NCI-H146 treated with DMSO at 0.1 percent for 48 hours (cell line): ENCODE results near the gene TOP1.

Experiments
- DNase-seq: peaks from one replicate; lab custom pipeline; 2025; ENCODE audit not compliant: unreplicated experiment; lab: John Stamatoyannopoulos, UW

The TOP1 gene

DNA sequence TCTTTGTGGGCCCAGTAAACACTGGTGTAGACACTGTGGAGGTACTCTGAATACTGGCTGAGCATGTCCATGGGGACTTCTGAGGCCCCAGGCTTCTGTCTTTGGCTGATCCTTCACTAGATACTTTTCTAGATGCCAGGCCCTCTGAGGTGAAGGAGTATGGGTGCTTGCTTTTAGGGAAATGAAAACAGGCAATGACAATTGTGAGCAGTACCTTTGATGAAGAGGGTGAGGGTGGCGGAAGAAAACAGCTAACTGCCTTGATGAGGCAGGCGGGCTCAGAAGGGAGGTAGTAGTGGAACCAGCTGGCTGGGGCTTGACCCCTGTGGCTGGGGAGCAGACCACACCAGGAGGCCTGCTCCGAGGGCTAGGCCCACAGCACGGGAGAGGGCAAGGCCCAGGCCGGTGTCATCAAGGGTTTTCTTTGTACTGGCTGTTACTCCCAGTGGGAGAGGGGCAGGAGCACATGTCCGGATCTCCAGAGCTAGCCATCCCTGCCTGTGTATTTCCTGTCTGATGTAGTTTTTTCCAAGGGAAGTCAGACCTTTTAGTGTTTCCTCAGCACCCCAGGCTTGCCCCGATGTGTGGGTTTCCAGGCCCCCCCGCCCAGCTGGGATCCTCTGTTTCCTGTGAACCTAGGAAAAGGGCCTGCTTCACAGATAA, 112.7 kb downstream of the TOP1 start:
- no peak for DNase-seq

DNA sequence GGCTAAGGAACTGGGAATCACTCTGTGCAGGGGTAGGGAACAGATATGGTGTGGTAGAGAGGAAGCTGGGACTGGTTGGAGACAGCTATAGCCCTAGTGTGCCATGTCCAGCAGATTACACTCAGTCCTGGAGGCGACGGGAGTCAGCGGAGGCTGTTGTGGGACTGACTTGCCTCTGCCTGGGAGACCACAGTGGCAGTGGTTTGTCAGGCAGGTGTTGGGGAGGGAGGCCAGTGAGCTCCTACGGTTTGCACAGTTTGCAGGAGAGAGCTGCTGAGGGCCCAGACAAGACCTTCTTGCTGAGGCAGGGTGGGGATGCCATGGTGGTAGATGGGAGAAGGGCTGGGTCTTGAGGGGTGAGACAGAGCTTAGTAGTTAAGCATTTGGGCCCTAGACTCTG, 113.6 kb downstream of the TOP1 start:
- DNase-seq: no peak

DNA sequence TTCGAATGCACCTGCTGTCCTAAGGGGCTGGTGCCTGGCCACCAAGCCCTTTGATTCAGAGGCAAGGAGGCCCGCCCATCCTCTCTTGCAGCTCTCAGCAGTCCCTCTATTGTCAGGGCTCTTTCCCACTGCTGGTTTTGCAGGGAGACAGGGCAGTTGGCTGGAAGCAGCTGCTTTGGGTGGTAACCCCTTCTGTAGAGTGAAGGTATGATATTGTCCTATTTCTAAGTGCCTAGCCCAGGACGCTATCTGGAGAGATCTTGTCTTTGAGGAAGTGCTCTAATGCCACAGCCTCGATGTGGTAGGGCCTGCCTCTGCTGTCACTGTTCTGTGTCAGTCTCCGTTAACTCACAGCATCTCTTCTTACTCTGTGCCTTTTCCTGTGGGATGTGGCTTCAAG, 114.3 kb downstream of the TOP1 start:
- DNase-seq: no peak

DNA sequence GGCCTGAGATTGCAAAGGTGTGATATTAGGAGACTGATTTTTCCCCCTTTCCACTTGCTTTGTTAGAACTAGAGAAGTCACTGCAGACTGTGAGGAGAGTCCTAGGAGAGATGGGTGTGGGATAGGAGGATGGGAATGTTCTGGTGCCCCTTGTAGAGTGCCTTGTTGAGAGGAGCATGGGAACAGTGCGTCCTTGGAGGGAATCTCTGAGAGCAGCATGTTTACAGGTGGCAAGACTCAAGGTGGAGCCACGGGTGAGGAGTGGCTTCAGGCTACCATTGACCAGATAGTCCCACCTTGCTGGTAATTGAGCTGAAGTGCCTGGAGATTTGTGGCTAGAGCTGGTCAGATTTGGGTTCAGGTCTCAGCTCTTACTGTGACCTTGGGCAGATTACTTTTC, 114.7 kb downstream of the TOP1 start:
- no peak for DNase-seq

DNA sequence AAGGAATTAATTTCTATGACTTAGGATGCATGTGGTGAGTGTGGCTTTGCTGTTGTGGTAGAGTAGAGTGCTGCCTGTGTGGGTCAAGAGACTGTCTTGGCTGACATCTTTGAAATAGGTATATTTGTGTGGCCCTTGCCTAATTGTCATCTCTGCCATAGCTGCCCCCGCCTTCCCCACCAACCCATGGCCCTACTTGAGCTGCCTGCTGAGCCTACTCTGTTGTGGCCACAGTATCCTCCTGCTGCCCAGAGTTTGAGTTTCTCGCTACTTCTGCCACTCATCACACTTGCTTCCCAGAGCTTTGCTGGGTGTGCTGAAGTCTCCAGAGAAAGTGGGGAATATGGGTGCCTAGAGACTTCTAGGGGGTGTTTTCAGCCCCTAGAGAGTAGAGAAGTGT, 116.7 kb downstream of the TOP1 start:
- DNase-seq: no peak

DNA sequence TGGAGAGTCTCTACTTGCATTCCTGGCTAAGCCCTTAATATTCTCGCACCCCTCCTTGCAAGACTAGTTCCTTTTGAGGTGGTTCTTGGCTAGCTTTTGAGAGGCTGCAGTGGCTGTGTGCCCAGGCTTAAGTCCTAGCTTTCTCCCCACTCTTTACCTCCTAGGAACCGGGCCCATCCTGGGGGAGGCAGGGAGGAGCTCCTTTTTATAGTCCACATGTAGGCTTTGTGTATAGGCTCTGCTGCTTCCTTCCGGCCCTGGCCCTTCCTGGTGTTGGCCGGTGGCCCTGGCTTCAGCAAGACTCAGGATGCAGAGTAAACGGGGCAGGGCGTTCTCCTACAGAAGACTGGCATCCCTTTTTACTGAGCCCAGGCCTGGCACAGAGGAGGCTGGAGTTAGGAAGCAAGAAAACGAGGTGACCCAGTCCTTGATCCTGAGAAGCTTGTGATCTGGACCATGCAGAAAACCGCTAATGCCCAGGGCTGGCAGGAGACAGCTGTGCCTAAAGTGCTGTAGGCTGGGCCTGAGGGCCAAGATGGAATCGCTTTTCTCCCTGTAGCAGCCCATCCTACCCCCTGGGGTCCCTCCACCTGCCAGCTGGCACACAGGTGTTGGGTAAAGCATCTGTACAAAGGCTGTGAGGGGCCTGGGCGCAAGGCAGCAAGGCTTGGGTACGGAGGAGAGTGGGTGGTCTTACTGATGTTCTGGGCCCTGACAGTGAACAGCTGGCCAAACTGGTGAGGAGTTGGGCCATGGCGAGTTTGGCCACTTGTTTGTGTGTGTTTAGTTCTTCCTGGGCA, 117.4 kb downstream of the TOP1 start:
- DNase-seq: no peak

DNA sequence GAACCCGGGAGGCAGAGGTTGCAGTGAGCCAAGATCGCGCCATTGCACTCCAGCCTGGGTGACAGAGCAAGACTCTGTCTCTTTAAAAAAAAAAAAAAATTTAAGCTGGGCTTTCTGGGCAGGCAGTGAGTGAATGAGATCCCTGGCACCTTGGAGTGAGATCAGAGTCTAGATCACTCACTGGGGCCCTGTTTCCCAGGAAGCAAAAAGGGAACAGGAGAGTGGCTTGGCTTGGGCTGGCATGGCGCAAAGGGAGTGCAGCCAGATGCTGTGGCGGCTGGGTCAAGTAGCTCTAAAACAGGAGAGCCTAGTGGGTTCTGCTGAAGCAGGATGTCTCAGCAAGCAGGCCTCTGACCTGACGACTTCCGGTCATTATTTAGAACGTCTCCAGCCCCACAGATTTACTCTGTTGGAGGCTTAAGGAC, 119.2 kb downstream of the TOP1 start:
- no peak for DNase-seq

DNA sequence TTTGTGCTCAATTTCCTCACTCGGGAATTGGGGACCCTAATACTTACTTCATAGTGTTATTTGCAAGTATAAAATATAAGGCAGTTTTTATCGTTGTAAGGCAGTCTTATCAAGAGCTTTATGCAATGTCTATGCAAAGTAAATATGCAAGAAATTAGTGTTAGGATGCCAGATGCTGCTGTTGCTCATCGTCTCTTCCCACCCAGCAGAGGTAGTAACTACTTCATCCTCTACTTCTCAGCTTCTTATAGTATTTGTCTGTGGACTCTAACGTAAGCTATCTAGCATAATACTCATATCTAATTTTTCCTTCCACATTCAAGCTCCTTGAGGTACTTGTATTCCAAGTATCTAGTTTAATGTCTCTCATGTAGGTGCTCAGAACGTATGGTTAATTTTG, 120.3 kb downstream of the TOP1 start:
- DNase-seq: no peak

DNA sequence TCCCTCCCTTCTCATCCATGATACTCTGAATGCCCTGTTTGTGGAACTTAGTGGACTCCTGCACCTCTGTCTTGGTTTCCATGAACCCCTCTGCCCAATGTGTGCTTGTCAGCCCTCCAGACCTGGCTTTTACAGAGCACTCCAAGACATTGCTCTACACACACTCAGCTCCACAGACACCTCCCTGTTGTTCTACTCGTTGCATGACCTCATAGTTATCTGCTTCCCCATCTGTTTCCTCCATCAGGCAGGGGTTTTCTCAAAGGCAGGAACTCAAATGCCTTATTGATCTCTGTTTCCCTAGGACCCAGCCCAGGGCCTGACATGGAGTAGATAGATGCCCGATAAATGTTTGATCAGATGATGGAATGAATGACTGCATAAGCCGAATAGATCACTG, 122.0 kb downstream of the TOP1 start:
- DNase-seq: no peak

DNA sequence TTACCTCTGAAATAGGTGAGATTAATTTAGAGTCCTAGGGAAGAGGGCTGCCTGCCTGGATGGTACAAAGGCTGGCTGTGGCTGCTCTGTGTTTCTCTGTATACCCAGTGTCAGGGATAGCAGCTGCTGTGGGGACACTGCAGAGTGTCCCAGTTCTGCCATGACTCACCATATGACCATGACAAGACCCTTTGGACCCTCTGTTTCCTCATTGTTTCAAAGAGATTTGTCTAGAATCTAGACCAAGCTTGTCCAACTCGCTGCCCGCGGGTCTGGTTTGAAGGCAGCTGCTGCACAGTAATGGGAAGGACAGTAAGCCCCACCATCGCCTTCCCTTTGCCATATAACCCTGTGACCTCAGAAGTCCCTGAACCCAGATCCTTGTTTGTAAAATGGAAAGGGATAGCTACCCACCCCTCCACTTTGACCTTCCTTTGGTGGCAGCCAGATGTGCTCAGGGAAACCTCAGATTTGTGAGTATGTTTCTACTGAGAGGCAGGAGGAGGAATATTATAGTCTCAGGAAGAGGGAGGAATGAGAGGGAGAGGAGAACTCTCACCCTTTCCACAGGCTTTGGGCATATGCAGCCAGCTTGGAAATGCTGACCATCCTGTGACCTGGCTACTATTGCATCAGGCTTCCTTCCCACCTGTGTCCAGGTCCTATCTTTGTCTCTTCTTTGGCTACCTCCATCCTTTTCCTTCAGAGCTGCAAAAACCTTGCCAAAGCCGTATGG, 122.7 kb downstream of the TOP1 start:
- DNase-seq: no peak

DNA sequence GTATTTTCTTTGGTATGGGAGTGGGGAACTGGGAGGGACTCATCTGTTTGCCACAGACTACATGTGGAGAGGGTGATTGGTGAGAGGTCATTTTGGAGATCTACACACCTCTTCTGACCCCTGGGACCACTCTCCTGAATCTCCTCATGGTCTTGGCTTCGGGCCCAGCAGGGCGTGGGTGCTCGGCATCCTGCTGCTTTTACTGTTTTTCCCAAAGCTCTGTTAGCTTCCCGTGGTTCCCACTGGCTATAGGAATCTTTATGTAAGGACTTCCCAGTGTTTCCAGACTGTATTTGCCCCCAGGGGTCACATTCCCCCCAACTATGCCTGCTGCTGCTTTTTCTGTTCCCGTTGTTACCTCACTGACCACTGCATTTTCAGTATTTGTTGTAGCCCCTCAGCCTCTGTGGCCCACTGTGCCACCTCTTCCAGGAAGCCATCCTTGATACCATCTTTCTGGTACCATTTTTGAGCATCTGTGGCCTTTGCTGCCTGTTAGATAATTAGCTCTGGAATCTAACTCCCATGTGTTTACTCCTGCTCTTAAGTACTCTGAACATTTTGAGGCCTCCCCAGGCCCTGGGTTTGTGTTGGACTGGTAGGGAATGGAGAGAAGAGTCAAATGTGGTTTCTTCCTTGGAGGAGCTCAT, 123.6 kb downstream of the TOP1 start:
- DNase-seq: no peak

DNA sequence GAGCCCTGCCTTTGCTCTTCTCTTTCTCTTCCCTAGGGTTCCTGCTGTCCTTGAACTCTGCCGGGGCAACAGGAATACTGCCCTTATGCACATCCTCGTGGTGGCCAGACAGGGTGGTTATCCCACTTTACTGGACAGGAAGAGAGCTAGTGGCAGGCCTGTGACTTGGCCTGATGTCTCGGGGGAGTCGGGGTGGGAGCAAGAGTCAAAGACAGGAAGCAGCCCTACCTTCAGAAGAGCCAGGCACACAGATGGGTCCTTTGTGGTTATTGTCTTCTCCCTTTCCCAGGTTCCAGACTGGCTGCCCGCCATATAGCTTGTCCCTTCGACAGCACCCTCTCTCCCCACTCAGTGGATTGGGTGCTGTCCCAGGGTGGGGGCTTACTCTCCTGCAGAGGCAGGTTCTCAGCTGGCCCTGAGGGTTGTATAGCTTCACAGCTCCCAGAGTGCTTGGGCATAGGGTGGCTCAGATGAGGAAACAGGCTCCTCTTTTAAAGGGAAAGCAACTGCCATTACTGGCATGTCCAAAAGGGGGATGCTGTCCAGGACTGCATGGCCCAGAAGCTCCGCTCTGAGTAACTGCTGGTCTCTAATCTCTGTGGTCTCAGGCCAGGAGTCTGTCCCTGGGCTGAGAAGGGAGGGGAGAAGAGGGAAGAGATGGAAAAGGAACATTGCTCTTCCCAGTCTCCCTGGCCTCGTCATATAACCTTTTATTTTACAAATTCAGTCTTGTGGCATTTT, 126.0 kb downstream of the TOP1 start:
- DNase-seq: no peak

DNA sequence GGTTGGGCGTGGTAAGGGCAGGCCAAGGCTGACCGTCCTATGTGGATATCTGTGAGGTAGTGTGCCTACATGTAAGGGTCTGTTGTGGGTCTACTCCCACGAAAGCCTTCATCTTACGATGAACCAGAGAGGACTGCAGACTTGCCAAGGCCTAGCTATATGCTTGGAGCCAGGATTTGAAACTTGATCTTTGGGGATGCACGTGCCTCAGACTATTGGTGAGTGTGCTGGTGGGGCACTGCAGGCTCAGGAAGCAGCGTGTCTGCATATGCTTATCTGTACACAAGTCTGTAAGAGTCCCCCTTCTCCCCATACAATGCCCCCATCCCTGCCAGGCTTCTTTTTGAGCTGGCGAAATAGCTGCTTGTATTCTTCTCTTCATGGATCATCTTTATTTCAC, 126.6 kb downstream of the TOP1 start:
- no peak for DNase-seq

DNA sequence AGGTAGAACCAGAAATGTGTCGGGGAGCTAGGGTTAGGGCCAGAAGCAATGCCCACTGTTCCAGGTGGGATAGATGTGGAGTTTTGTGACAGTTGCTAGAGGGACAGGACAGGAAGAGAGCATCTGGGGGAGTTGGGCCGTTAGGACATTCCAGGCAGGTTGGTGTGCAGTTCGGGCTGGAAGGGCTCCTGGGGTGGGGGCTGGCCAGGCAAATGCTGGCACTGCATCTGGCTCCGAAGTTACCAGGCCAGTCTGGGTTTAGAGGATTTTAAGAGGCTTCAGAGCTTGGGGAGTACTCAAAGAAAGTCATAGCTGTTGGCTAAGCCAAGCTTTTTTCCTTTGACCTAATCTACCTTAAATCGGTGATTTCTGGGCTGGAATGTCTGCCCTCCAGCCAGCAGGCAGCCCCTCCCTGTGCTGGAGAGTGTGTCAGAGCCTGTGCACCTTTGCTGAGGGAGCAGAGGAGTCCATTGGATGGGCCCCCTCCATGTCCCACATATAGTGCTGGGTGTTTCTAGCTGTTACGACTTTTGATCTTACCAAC, 129.5 kb downstream of the TOP1 start:
- DNase-seq: no peak

DNA sequence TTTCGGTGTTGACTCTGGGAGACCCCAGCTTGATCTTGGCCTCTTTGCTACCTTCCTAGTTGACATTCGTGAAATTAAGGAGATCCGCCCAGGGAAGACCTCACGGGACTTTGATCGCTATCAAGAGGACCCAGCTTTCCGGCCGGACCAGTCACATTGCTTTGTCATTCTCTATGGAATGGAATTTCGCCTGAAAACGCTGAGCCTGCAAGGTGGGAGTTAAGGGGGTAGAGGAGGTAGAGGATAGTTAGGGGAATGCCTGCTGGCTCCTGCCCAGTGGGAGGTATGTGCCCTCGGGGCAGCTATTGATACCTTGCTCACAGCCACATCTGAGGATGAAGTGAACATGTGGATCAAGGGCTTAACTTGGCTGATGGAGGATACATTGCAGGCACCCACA, 130.9 kb downstream of the TOP1 start:
- DNase-seq: no peak

DNA sequence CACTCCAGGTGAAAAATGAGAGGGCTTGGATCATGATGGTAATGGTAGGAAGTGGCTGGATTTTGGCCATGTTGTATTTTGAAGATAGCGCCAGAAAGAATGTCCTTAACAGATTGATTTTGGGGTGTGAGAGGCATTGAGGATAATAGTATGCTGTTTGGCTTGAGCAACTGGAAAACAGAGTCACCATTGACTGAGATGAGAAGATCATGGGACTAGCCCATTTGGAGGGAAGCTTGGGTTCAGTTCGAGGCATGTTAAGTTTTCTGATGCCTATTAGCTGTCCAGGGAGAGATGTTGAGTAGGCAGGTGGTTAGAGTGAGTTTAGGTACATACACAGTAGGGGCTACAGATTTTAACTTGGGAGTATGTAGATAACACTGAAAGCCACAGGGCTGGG, 132.1 kb downstream of the TOP1 start:
- DNase-seq: no peak

DNA sequence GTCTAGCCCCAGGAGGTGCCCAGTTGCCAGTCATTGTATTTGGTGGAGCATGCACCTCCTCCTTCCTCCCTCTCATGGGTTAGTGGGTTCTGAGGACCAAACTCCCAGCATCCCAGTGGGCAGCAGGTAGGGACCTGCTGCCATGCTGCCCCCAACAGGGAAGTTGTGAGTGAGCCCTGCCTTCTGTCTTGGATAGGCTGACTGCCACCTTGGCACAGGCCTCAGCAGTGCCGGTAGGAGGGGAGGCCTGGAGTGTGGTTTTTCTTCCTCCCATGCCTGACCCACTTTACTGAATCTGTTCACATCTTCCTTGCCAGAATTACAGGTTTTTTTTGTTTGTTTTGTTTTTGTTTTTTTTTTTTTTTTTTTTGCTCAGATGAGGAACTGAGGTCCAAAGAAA, 133.3 kb downstream of the TOP1 start:
- DNase-seq: no peak

DNA sequence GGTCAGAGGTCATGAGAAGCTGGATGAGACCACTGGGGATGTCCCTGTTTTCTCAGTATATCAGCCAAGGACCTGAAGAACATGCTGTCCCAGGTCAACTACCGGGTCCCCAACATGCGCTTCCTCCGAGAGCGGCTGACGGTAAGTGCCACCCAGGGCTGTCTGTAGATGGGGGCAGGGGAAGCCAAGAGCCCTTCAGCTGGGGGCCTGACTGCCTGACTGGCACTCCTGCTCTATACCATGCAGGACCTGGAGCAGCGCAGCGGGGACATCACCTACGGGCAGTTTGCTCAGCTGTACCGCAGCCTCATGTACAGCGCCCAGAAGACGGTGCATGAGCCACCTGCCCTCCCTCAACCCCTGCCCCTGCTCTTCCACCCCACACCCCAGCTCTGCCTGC, 133.8 kb downstream of the TOP1 start:
- DNase-seq: no peak

DNA sequence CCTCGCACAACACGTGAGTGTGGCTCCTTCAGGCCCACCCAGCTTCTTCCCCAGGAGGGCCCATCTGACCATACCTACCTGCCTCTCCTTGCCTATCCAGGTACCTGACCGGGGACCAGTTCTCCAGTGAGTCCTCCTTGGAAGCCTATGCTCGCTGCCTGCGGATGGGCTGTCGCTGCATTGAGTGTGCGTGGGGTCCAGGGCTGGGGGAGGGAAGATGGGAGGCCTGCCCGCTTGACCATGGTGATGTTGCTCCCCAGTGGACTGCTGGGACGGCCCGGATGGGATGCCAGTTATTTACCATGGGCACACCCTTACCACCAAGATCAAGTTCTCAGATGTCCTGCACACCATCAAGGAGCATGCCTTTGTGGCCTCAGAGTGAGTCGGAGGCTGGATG, 135.2 kb downstream of the TOP1 start:
- no peak for DNase-seq

DNA sequence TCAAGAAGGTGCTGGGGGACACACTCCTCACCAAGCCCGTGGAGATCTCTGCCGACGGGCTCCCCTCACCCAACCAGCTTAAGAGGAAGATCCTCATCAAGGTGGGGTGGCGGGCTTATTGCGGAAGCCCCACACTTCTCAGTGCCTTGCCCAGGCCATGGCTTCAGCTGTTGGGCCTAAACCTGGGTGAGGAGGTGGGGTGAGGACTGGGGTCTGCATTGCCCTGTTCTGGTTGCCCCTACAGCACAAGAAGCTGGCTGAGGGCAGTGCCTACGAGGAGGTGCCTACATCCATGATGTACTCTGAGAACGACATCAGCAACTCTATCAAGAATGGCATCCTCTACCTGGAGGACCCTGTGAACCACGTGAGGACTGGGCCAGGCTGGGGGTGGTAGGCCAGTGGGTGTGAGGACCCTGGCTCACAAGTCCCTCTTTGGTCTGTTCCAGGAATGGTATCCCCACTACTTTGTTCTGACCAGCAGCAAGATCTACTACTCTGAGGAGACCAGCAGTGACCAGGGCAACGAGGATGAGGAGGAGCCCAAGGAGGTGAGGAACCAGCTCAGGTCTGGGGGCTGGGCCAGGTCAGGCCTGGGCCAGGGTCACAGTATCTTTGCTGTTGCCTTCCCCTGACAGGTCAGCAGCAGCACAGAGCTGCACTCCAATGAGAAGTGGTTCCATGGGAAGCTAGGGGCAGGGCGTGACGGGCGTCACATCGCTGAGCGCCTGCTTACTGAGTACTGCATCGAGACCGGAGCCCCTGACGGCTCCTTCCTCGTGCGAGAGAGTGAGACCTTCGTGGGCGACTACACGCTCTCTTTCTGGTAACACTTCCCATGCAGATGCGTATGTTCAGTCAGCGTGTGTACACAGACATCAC, 136.6 kb downstream of the TOP1 start:
- DNase-seq: no peak
